Activated B cell treated with CpG ODN at 0.5 μM for 24 hours (primary cell): ENCODE measurements around the gene URI1. TPM values are rescaled to one million over a fixed set of nuclear protein-coding genes. Genes with fewer than 3 reads are reported as not detected.

ENCODE experiments used
- ATAC-seq: fragments of 200-7000 bp; cut with Tn5 transposase; one replicate; pipeline ENCODE4 v1.10.0; 2021; ENCODE audit warnings: low read depth, mild to moderate bottlenecking, moderate library complexity
- CTCF ChIA-PET: fragments of 350-600 bp; sonication (Branson Sonifier 250); formaldehyde crosslinking; loops from one replicate; lab custom pipeline; 2021; ENCODE audit warnings: antibody characterized with exemption; lab: Charles Lee
- POLR2A ChIA-PET: fragments of 350-600 bp; sonication (Branson Sonifier 250); formaldehyde crosslinking; loops from one replicate; lab custom pipeline; 2021; ENCODE audit warnings: antibody characterized with exemption; lab: Charles Lee
- DNase-seq: peaks from one replicate; pipeline ENCODE4 v3.0.0; 2022
- H3K27ac Mint-ChIP-seq: one replicate; pipeline ENCODE4 v1.8.0; 2020; ENCODE audit warnings: mixed read lengths
- H3K27me3 Mint-ChIP-seq: one replicate; pipeline ENCODE4 v1.8.0; 2021; ENCODE audit warnings: mixed read lengths
- H3K36me3 Mint-ChIP-seq: one replicate; pipeline ENCODE4 v1.8.0; 2021; ENCODE audit warnings: low read depth, mixed read lengths
- H3K4me1 Mint-ChIP-seq: one replicate; pipeline ENCODE4 v1.8.0; 2021; ENCODE audit warnings: mixed read lengths
- H3K4me3 Mint-ChIP-seq: one replicate; pipeline ENCODE4 v1.8.0; 2020; ENCODE audit warnings: mild to moderate bottlenecking, mixed read lengths
- H3K9me3 Mint-ChIP-seq: one replicate; pipeline ENCODE4 v1.8.0; 2020; ENCODE audit warnings: mixed read lengths
- CTCF ChIP-seq: fragments of 200-600 bp; IDR thresholded peaks from one replicate; pipeline ENCODE4 v1.8.0; 2022; ENCODE audit warnings: antibody characterized with exemption, mild to moderate bottlenecking
- intact Hi-C: fragments of 100-400 bp; cut with micrococcal nuclease; formaldehyde crosslinking; loops from one replicate; pipeline ENCODE4 v1.15.1; 2024
- total RNA-seq: library from RNA; stranded (reverse); gene quantifications from 2 replicates; pipeline ENCODE4 v1.2.3, GENCODE V29; 2022

The URI1 gene
- total RNA-seq, 1 donor from 2014 or later: 50.6 TPM

- no peak overlapping the region for H3K4me3 Mint-ChIP-seq
- no peak overlapping the region for H3K27ac Mint-ChIP-seq
- peaks cover 3% of the 10 kb centered on the region for H3K4me1 Mint-ChIP-seq
- ChIA-PET CTCF (no interaction called here), POLR2A (no interaction called here)
- TF ChIP-seq CTCF: no peak
- no peaks in the 10 kb centered on the region for H3K9me3 Mint-ChIP-seq
- ATAC-seq (no peak), DNase-seq (no peak)
- no peaks in the 10 kb centered on the region for H3K36me3 Mint-ChIP-seq
- H3K27me3 Mint-ChIP-seq: peaks cover 3% of the 10 kb centered on the region
- intact Hi-C loops: no loop called here
Observed at GRCh38 chr19:29928831-29929230, 13.2 kb upstream of the URI1 start.

GRCh38 chr19:29934257-29934656 is 7.8 kb upstream of the URI1 start:
- Mint-ChIP-seq H3K36me3 (no peaks in the 10 kb centered on the region), H3K4me3 (no peak overlapping the region), H3K27ac (no peak overlapping the region), H3K27me3 (peaks cover 10% of the 10 kb centered on the region), H3K4me1 (no peaks in the 10 kb centered on the region), H3K9me3 (peaks cover 15% of the 10 kb centered on the region)
- no peak for ATAC-seq
- DNase-seq: no peak
- TF ChIP-seq CTCF: no peak
- intact Hi-C loops: no loop called here
- ChIA-PET POLR2A (interaction anchor here (0.7 kb wide), 1 partner anchor 50 kb away, joined by 4 read pairs; no protein-coding TSS in a partner anchor), CTCF (no interaction called here)

GRCh38 chr19:29934781-29935180 is 7.3 kb upstream of the URI1 start:
- H3K36me3 Mint-ChIP-seq: no peaks in the 10 kb centered on the region
- intact Hi-C loops: no loop called here

GRCh38 chr19:29936409-29936808 is 5.6 kb upstream of the URI1 start:
- intact Hi-C loops: no loop called here

More at GRCh38 chr19:29934781-29935180, 7.3 kb upstream of the URI1 start:
- Mint-ChIP-seq H3K4me3 (no peak overlapping the region), H3K27me3 (peaks cover 10% of the 10 kb centered on the region), H3K27ac (no peak overlapping the region), H3K4me1 (no peaks in the 10 kb centered on the region), H3K9me3 (peaks cover 15% of the 10 kb centered on the region)
- ATAC-seq (no peak), DNase-seq (no peak)
- TF ChIP-seq CTCF: no peak
- ChIA-PET POLR2A (no interaction called here), CTCF (no interaction called here)

GRCh38 chr19:29939628-29940027 is 2.4 kb upstream of the URI1 start:
- H3K27me3 Mint-ChIP-seq: peaks cover 8% of the 10 kb centered on the region
- intact Hi-C loops: loop anchor here (5.0 to 10.0 kb wide), 3 partner anchors 38 to 285 kb away; partner anchors contain the start of gene C19orf12
- ChIA-PET CTCF (no interaction called here), POLR2A (no interaction called here)
- peaks cover 19% of the 10 kb centered on the region for H3K4me1 Mint-ChIP-seq
- H3K36me3 Mint-ChIP-seq: peaks cover 6% of the 10 kb centered on the region
- no peak for TF ChIP-seq CTCF
- DNase-seq (no peak), ATAC-seq (no peak)
- no peak overlapping the region for H3K27ac Mint-ChIP-seq
- peaks cover 11% of the 10 kb centered on the region for H3K9me3 Mint-ChIP-seq
- H3K4me3 Mint-ChIP-seq: no peak overlapping the region

More at GRCh38 chr19:29936409-29936808, 5.6 kb upstream of the URI1 start:
- no peak for DNase-seq
- ChIA-PET POLR2A (no interaction called here), CTCF (no interaction called here)
- H3K27ac Mint-ChIP-seq: no peak overlapping the region
- ATAC-seq: no peak
- peaks cover 11% of the 10 kb centered on the region for H3K27me3 Mint-ChIP-seq
- no peak for TF ChIP-seq CTCF
- no peaks in the 10 kb centered on the region for H3K36me3 Mint-ChIP-seq
- H3K4me1 Mint-ChIP-seq: peaks cover 3% of the 10 kb centered on the region
- peaks cover 15% of the 10 kb centered on the region for H3K9me3 Mint-ChIP-seq
- H3K4me3 Mint-ChIP-seq: no peak overlapping the region
